Sigmoid colon (tissue), 3 donors: Measurements from ENCODE around the gene LIMA1.

Experiments
- CTCF ChIP-seq, 4 experiments: fragments of 450-650 bp in 3 of 4; fragments of 200-600 bp in 1 of 4; IDR thresholded peaks; one replicate each; pipeline ENCODE4 v1.5.1; 2016 to 2019; ENCODE audit warnings: antibody characterized with exemption in 4 of 4, mild to moderate bottlenecking in 3 of 4, moderate library complexity in 2 of 4
- POLR2A ChIP-seq, 2 donors: fragments of 450-650 bp; IDR thresholded peaks; one replicate each; pipeline ENCODE4 v1.6.1; 2016; ENCODE audit warnings: antibody characterized with exemption in 2 of 2, mild to moderate bottlenecking in 2 of 2, moderate library complexity in 2 of 2

DNA sequence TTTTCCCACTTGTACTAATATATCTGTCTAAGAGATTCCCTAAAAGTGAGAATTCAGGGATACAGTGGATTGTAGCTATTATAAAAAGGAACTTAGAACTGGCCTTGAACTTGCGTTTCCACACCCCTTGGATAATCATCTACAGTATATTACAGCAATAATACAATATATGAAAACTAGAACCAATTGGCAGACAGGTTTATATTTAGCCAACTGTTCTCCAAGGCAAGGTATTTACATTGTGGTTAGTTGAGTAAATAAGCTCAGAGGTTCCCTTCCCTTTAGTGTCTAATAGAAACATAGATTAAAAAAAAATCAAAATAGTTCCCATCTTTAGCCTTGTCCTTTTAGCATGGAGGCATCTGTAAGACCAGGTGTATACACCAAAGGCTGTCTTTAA, 42.1 kb downstream of the LIMA1 start:
- TF ChIP-seq POLR2A (IDR thresholded peaks at IDR 0.05): no peak
- no peak for TF ChIP-seq CTCF (IDR thresholded peaks at IDR 0.05)
